HepG2 (cell line): ENCODE results near the gene NXPH1. TPM values are rescaled to one million over a fixed set of nuclear protein-coding genes. Genes with fewer than 3 reads are reported as not detected.

Experiments
- ATAC-seq: fragments of 200-7000 bp; cut with Tn5 transposase; 3 replicates; pipeline ENCODE4 v1.9.1; 2020; ENCODE audit warnings: mild to moderate bottlenecking, moderate library complexity
- BruUV-seq: library from RNA; stranded (reverse); fragments of 400-500 nt; replicated peaks from 2 replicates; lab custom pipeline; 2021; lab: Mats Ljungman, UMichigan
- CTCF ChIA-PET: fragments of 300-600 bp; formaldehyde crosslinking; extraction: SDS; loops from one replicate; lab custom pipeline; 2021; ENCODE audit warnings: low total read pairs, inconsistent platforms, low intra/inter-chr PET ratio; lab: Yijun Ruan, JAX
- POLR2A ChIA-PET: fragments of 350-600 bp; sonication (Branson Sonifier 250); formaldehyde crosslinking; loops from one replicate; lab custom pipeline; 2020; ENCODE audit warnings: antibody characterized with exemption, inconsistent platforms; lab: Yijun Ruan, JAX
- DNase-seq: peaks from one replicate; pipeline ENCODE4 v3.0.0-alpha.2; 2015; ENCODE audit warnings: low spot score
- FAIRE-seq: peaks from 3 replicates; lab custom pipeline; 2011; peaks lifted over from hg19 to GRCh38; lab: Jason Lieb, UNC
- H2AFZ ChIP-seq: one replicate; pipeline ENCODE4 v1.6.1; 2011; ENCODE audit warnings: low read length, inconsistent platforms
- H3K27ac ChIP-seq: fragments of 300-600 bp; 3 replicates; pipeline ENCODE4 v1.8.0; 2011; ENCODE audit warnings: mixed run types, mild to moderate bottlenecking, mixed read lengths, low read length, inconsistent platforms; ENCODE audit not compliant: insufficient read depth; ENCODE audit errors: extremely low read length
- H3K27me3 ChIP-seq, 2 experiments: fragments of 200-600 bp in 1 of 2; 2 replicates in 1 of 2; 3 replicates in 1 of 2; pipeline versions ENCODE4 v1.6.0 to v1.8.0; 2011; ENCODE audit warnings: low read length in 2 of 2, mild to moderate bottlenecking in 2 of 2, moderate library complexity in 2 of 2, inconsistent platforms in 1 of 2; ENCODE audit not compliant: insufficient read depth in 2 of 2, control insufficient read depth in 1 of 2
- H3K36me3 ChIP-seq, 2 experiments: fragments of 200-600 bp in 1 of 2; replicated peaks in 1 of 2; 2 replicates in 1 of 2; 3 replicates in 1 of 2; pipeline versions ENCODE4 v1.5.1 to v1.8.0; 2011; ENCODE audit warnings: low read length in 2 of 2, inconsistent platforms in 1 of 2; ENCODE audit not compliant: insufficient read depth in 2 of 2, control insufficient read depth in 1 of 2
- H3K4me1 ChIP-seq: 2 replicates; pipeline ENCODE4 v1.5.1; 2012; ENCODE audit warnings: low read length, inconsistent platforms; ENCODE audit not compliant: insufficient read depth
- H3K4me2 ChIP-seq: 2 replicates; pipeline ENCODE4 v1.6.0; 2011; ENCODE audit warnings: low read depth, low read length, inconsistent platforms
- H3K4me3 ChIP-seq, 3 experiments: fragments of 200-600 bp in 1 of 3; sonication (generic), shearing (Covaris generic) in 1 of 3; replicated peaks in 1 of 3; 2 replicates each; pipeline ENCODE4 v1.5.1; 2011 to 2016; ENCODE audit warnings: low read length in 3 of 3, inconsistent platforms in 2 of 3, low read depth in 2 of 3, mild to moderate bottlenecking in 2 of 3, control low read depth in 1 of 3, mixed read lengths in 1 of 3; ENCODE audit not compliant: insufficient read depth in 1 of 3
- H3K79me2 ChIP-seq: one replicate; pipeline ENCODE4 v1.6.1; 2011; ENCODE audit warnings: low read length, inconsistent platforms; ENCODE audit not compliant: insufficient read depth
- H3K9ac ChIP-seq: 2 replicates; pipeline ENCODE4 v1.6.0; 2011; ENCODE audit warnings: mild to moderate bottlenecking, low read depth, low read length, inconsistent platforms; ENCODE audit not compliant: insufficient read depth
- H3K9me3 ChIP-seq: 2 replicates; pipeline ENCODE4 v1.5.1; 2012; ENCODE audit warnings: mild to moderate bottlenecking, low read length
- H4K20me1 ChIP-seq: 2 replicates; pipeline ENCODE4 v1.6.0; 2011; ENCODE audit warnings: inconsistent platforms, mild to moderate bottlenecking, low read length, moderate library complexity; ENCODE audit not compliant: insufficient read depth
- GLI4 ChIP-seq: sonication (generic); formaldehyde crosslinking; IDR thresholded peaks from 2 replicates; pipeline ENCODE4 v1.5.1; 2020; ENCODE audit warnings: missing genetic modification reagents, mild to moderate bottlenecking, moderate library complexity, borderline replicate concordance
- KMT2A ChIP-seq: sonication (generic); formaldehyde crosslinking; IDR thresholded peaks from 2 replicates; pipeline ENCODE4 v1.4.0; 2020; ENCODE audit warnings: missing genetic modification reagents
- MAFF ChIP-seq: IDR thresholded peaks from 2 replicates; pipeline ENCODE4 v1.6.1; 2011; ENCODE audit warnings: low read depth, low read length, improper control_type of control experiment
- MAFK ChIP-seq, 2 experiments: IDR thresholded peaks in 1 of 2; conservative IDR thresholded peaks in 1 of 2; 2 replicates each; pipeline ENCODE4 v1.6.1; 2011; ENCODE audit warnings: improper control_type of control experiment in 2 of 2, low read length in 2 of 2
- PHB2 ChIP-seq: fragments of 450-650 bp; IDR thresholded peaks from 2 replicates; pipeline ENCODE4 v1.6.1; 2018; ENCODE audit not compliant: partially characterized antibody
- ZNF451 ChIP-seq: sonication (generic); formaldehyde crosslinking; IDR thresholded peaks from 2 replicates; pipeline ENCODE4 v1.5.0; 2020; ENCODE audit warnings: mild to moderate bottlenecking, missing genetic modification reagents
- ZNF724P ChIP-seq: sonication (generic); formaldehyde crosslinking; IDR thresholded peaks from 2 replicates; pipeline ENCODE4 v1.8.0; 2022; ENCODE audit warnings: missing genetic modification reagents, borderline replicate concordance
- ZNF747 ChIP-seq: sonication (generic); formaldehyde crosslinking; IDR thresholded peaks from 2 replicates; pipeline ENCODE4 v1.8.1; 2023; ENCODE audit warnings: missing genetic modification reagents, mild to moderate bottlenecking, borderline replicate concordance
- WGBS: methylation state at CpG from one replicate; pipeline ENCODE4 v1.1.6; 2017; ENCODE audit warnings: low lambda C conversion rate; 5-methylcytosine and 5-hydroxymethylcytosine counted together
- in situ Hi-C: cut with HindIII; loops from 2 replicates; pipeline ENCODE4 v1.10.0; 2017; ENCODE audit warnings: low pct_unique_long_range_greater_than_20kb; ENCODE audit not compliant: extremely low pct_ligation_motif_present
- intact Hi-C: fragments of 100-400 bp; cut with micrococcal nuclease; formaldehyde crosslinking; loops from one replicate; pipeline ENCODE4 v1.10.0; 2022; ENCODE audit not compliant: unreplicated experiment
- polyA plus RNA-seq, 8 experiments: library from polyadenylated mRNA; depleted of rRNA in 3 of 8; stranded (reverse) in 7 of 8; unstranded in 1 of 8; fragments of >200 nt; fragmentation: Illumina TruSeq in 4 of 8; extraction: Trizol in 4 of 8; gene quantifications; 2 replicates each; pipeline versions ENCODE4 v1.2.1 to v1.2.3, GENCODE V29; 2011 to 2016; ENCODE audit warnings: low read depth in 4 of 8, missing spikeins in 1 of 8, mixed read lengths in 1 of 8; ENCODE audit not compliant: insufficient read depth in 1 of 8
- total RNA-seq, 5 experiments: library from RNA; depleted of rRNA; stranded (reverse); fragments of >200 nt; fragmentation: Illumina TruSeq; extraction: Trizol; gene quantifications; 2 replicates each; pipeline ENCODE4 v1.2.3, GENCODE V29; 2016; ENCODE audit warnings: low read depth in 1 of 5
- TF ChIP-seq, protein P1 (sequence below): sonication (generic); formaldehyde crosslinking; IDR thresholded peaks from 2 replicates; pipeline ENCODE4 v1.5.0; 2020; ENCODE audit warnings: missing genetic modification reagents
- TF ChIP-seq, protein P2 (sequence below): sonication (generic); formaldehyde crosslinking; IDR thresholded peaks from 2 replicates; pipeline ENCODE4 v1.4.0; 2020; ENCODE audit warnings: low read depth, mild to moderate bottlenecking, missing genetic modification reagents
- TF ChIP-seq, protein P3 (sequence below): sonication (generic); formaldehyde crosslinking; IDR thresholded peaks from 2 replicates; pipeline ENCODE4 v1.4.0; 2020; ENCODE audit warnings: missing genetic modification reagents

NXPH1 gene
- total and polyA plus RNA-seq, 2 of the 13 experiments (the other 11 are each of a cell fraction or from before 2014, with no cell fraction given): not detected

DNA sequence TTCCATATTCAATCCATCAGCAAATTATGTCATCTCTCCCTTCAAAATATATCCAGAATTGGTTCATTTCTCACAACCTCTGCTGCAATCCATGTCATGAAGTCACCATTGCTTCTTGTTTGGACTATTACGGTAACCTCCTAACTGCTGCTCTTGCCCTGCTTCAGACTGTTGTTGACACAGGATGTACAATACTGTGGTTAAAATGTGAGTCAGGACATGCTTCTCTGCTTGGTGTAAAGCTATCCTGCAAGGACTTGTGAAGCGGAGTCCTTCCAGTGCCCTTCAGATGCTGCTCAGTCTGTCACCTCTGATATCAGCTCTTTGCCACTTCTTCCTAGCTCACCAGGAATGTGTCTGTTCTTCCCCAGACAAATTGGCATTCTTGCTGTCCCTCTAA is 10.4 kb upstream of the NXPH1 start (continued):
- no peak for TF ChIP-seq KMT2A (CRISPR knock-in tag)
- no peak for TF ChIP-seq ZNF451 (CRISPR knock-in tag)
- TF ChIP-seq, protein P1, sequence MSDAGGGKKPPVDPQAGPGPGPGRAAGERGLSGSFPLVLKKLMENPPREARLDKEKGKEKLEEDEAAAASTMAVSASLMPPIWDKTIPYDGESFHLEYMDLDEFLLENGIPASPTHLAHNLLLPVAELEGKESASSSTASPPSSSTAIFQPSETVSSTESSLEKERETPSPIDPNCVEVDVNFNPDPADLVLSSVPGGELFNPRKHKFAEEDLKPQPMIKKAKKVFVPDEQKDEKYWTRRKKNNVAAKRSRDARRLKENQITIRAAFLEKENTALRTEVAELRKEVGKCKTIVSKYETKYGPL (CRISPR knock-in tag): no peak
- TF ChIP-seq, protein P2, sequence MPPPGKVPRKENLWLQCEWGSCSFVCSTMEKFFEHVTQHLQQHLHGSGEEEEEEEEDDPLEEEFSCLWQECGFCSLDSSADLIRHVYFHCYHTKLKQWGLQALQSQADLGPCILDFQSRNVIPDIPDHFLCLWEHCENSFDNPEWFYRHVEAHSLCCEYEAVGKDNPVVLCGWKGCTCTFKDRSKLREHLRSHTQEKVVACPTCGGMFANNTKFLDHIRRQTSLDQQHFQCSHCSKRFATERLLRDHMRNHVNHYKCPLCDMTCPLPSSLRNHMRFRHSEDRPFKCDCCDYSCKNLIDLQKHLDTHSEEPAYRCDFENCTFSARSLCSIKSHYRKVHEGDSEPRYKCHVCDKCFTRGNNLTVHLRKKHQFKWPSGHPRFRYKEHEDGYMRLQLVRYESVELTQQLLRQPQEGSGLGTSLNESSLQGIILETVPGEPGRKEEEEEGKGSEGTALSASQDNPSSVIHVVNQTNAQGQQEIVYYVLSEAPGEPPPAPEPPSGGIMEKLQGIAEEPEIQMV: no peak
- no peak for TF ChIP-seq ZNF724P (CRISPR knock-in tag)
- no peak for TF ChIP-seq ZNF747 (CRISPR knock-in tag)
- no peak for TF ChIP-seq GLI4 (CRISPR knock-in tag)
- TF ChIP-seq, protein P3, sequence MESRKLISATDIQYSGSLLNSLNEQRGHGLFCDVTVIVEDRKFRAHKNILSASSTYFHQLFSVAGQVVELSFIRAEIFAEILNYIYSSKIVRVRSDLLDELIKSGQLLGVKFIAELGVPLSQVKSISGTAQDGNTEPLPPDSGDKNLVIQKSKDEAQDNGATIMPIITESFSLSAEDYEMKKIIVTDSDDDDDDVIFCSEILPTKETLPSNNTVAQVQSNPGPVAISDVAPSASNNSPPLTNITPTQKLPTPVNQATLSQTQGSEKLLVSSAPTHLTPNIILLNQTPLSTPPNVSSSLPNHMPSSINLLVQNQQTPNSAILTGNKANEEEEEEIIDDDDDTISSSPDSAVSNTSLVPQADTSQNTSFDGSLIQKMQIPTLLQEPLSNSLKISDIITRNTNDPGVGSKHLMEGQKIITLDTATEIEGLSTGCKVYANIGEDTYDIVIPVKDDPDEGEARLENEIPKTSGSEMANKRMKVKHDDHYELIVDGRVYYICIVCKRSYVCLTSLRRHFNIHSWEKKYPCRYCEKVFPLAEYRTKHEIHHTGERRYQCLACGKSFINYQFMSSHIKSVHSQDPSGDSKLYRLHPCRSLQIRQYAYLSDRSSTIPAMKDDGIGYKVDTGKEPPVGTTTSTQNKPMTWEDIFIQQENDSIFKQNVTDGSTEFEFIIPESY: no peak

DNA sequence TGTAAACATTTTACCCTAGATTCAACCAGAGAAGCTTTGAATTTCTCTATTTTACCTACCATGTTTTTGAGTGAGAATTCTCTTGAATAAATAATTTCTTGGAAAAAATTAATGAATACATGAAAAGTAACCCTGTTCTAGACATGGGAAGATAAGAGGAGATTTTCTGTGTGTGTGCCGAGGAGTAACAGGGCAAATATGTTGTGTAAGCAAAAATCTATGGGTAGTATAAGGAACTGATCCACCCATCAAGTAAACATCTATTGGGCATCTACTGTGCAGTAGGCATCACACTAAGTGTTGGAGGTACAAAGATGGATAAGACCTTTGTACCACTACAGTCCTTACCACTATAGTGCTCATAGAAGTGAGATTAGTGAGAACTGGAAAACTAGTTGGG is 8.2 kb upstream of the NXPH1 start:
- no peak for TF ChIP-seq PHB2
- TF ChIP-seq MAFK (conservative IDR thresholded peaks at IDR 0.05 in 1 of 2, IDR thresholded peaks at IDR 0.05 in 1 of 2; ENCODE audit: low read length in 2 of 2): peak; percentile 71 to 72
- peak; percentile 50 for TF ChIP-seq MAFF
- ChIA-PET POLR2A (no interaction called here), CTCF (no interaction called here)
- Histone ChIP-seq H3K4me3 (no peak overlapping the region), H3K4me1 (no peaks in the 10 kb centered on the region), H3K79me2 (no peaks in the 10 kb centered on the region), H3K27ac (no peak overlapping the region), H4K20me1 (no peaks in the 10 kb centered on the region), H3K27me3 (no peaks in the 10 kb centered on the region), H3K4me2 (no peak overlapping the region), H3K9me3 (no peaks in the 10 kb centered on the region), H3K9ac (no peak overlapping the region), H2AFZ (no peak overlapping the region), H3K36me3 (no peaks in the 10 kb centered on the region)
- in situ Hi-C loops (no loop called here), intact Hi-C loops (no loop called here)
- DNase-seq (no peak), FAIRE-seq (no peak), ATAC-seq (no peak)
- no TSS peak for BruUV-seq
- WGBS: 0% methylated on average over 1 of the region's 1 CpG
